ENCODE data around the gene CER1.

CER1 gene, protein sequence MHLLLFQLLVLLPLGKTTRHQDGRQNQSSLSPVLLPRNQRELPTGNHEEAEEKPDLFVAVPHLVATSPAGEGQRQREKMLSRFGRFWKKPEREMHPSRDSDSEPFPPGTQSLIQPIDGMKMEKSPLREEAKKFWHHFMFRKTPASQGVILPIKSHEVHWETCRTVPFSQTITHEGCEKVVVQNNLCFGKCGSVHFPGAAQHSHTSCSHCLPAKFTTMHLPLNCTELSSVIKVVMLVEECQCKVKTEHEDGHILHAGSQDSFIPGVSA

GRCh38 chr9:14722391-14723035 is at the start of gene CER1:
TSS of gene CER1 (minus strand) at chr9:14722733. CDS start at chr9:14722672, 61 bp downstream.
- no peak for DNase-seq

GRCh38 chr9:14770592-14770991 is 48.1 kb upstream of the CER1 start:
- DNase-seq: no peak

GRCh38 chr9:14769230-14769571 is 46.7 kb upstream of the CER1 start:
- DNase-seq: no peak

DNA sequence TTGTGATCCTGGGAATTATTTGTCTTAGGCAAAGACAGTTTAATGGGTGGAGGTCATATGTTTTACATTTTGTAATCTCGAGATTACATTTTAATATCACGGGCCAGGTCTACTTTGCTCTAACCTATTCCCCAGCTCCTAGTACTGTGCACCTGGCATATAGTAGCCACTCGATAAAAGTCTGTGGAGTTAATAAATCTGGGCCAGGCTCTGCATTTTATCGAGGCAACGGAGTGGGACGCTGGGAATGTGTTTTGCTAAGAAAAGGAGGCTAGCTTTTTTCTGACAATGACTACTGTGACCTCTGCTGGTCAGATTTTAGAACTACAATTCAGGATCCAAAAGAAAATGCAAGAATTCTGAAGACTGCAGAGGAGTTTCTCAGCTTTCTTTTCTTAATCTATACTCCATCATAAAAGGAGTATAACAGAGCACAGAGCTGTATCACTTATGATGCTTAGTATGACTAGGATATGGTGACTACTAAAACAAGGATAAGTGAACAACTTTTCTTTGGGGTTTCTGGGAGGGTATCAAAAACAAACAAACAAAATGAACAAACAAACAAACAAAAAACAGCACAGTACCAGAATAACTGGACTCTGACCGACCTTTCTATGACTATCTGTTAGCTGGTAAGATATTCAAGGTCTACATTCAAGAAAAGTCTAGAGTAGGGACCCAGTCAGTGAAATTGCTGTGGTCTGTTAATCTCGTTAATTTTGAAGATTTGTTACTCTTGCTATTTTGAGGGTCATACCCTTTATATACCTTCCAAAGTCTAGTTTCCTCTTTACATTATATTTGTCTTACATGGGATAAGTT is 46.1 kb upstream of the CER1 start:
- DNase-seq: no peak

- DNase-seq: no peak
Observed at GRCh38 chr9:14766299-14766698, 43.8 kb upstream of the CER1 start.

DNA sequence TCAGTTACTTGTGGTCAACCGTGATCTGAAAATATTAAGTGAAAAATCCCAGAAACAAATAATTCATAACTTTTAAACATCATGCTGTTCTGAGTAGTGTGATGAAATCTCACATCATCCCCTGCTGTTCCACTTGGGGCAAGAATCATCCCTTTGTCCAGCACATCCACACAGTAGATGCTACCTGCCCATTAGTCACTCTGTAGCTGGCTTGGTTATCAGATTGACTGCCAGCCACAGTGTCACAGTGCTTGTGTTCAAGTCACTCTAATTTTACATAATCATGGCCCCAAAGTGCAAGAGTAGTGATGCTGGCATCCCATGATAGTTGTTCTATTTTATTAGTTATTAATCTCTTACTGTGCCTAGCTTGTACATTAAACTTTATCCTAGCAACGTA is 39.1 kb upstream of the CER1 start:
- DNase-seq: no peak

DNA sequence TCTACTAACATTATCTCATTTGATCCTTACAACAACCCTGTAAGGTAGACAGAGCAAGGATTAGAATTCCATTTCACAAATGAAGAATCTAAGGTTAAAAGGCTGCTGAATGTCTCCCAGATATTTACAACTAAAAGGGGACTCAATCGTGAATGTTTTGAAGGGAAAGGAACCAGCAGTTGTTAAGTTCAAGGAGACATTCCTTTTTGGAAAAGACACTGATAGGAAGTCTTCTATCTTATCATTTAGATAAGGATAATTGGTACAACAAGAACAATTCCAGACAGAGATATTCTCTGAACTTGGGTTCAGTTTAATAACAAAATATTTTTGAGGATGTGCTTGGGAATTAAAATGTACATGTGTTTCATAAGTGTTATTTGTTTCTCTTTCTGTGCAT is 37.5 kb upstream of the CER1 start:
- no peak for DNase-seq

DNA sequence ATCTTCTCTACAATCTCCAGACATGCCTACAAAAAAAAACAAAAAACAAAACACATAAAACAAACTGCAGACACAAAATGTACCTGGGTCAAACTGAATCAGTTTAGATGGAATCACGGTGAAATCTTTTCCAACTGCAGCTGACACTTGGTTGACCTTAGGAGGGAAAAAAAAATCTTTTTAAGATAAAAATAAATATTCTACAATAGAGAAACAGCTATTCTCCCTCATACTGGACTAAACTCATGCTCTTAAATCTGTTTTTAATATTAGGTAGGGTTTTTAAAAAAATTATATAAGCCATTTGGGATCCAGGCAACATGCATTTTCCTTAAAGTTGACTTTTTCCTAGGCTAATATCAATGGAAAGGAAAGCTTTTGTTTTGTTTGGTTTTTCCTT is 33.8 kb upstream of the CER1 start:
- DNase-seq: no peak

DNA sequence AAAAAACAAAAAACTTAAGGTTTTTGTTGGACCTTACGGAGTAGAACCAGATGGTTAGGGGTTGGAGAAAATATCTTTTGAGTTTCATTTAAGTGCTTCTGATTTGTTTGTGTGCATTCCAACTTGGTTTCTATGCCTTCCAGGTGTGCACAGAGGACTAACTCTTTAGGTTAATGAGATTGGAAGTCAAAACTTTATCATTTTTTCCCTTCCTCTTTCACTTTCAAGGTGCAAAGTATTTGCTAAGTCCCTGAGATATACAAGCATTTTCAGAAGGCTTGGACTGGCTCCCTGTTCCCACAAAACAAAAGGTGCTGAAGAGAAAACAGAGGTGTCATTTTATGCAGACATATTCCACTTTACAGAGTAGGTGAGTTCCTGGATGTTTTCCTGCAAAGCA is 30.3 kb upstream of the CER1 start:
- no peak for DNase-seq

DNA sequence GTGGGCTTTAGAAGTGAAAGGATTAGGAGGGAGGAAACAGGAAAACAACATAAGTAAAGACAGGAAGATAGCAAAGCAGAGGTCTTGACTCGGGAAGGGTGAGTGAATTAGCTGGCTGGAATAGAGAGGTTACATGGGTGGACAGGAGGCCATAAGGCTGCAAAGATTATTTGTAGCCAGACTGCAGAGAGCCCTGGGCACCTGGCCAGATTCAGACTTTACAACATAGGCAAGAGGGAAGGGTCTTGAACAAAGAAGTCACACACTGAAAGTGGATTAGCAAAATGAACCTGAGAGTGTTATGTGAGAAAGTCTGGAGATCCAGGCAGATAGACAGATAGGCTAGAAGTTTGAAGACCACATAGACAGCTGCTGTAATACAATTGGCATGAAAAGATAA is 29.7 kb upstream of the CER1 start:
- DNase-seq: no peak

DNA sequence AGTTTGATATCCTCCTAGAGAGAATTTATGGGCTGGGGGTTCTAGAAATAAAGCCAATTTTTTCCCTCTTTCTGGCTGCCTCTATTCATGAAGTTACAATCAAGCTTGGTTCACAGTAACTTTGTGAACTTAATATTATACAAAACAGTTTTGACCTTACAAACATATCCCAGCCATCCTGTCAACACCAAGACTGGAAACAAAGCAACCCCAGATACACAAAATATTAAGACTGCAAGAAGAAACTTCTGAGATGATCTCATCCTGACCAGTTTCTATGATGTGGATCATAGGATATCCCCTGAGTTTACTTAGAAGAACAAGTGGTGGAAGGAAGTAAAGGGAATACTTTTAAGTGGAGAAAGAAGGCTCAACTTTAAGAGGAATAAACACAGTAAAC is 28.3 kb upstream of the CER1 start:
- no peak for DNase-seq

DNA sequence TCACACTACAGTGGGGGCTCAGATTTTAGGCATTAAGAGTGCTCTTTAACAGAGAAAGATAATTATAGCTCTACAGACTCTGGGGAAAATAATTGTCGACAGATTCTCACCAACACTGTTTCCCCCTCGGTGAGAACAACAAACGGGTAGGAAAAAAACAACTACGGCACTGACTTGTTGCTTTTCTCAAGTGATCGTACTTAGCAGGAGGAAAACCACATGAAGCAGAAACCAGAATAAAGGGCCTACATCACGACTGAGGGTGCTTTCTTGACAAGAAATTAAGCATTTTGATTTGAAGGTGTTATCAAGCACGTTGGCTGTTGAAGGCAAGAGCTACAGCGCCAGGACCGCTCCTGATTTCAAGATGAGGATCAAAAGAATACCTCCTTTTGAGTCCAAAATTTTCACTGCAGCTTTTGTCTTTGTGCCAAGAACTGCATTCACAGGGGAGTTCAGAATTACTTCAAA is 27.2 kb upstream of the CER1 start:
- DNase-seq: no peak

DNA sequence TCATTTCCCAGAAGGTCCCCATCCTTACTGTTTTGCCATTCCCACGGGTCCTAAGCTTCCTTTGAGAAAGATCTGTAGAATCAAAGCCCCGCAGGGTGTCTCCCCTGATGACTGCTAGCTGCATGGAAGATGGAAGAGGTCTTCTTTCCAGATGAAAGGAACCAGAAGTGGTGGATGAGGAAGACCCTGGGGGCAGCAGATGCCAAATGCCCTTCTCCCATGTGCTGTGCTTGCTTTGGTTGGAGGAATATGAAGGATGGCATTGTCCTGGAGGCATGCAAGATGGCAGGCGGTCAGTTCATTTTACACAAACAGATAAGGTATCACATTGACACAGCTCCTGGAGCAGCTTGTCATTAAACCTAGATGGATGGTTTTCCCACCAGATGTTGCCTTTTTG is 25.8 kb upstream of the CER1 start:
- no peak for DNase-seq

- no peak for DNase-seq
Observed at GRCh38 chr9:14747111-14747510, 24.6 kb upstream of the CER1 start.

DNA sequence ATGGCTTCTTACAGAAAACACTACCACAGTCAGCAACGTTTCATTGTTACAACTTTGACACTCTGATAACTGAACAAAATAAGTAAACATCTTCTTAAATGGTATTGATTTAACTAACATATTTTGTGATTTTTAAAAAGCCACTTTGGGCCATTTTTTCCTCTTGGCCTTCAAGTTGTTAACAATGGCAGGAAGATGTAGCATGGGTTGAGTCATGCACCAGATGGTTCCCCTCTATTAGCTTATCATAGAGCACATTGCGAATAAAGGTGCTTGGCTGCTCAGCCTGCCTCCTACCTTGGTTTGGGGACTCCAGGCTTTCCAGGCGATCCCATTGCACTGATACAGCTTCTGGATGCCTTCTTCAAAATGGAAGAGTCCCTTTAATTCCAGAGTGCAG is 24.1 kb upstream of the CER1 start:
- DNase-seq: no peak

GRCh38 chr9:14744768-14745167 is 22.2 kb upstream of the CER1 start:
- no peak for DNase-seq

- no peak for DNase-seq
Observed at GRCh38 chr9:14741369-14741768, 18.8 kb upstream of the CER1 start.

DNA sequence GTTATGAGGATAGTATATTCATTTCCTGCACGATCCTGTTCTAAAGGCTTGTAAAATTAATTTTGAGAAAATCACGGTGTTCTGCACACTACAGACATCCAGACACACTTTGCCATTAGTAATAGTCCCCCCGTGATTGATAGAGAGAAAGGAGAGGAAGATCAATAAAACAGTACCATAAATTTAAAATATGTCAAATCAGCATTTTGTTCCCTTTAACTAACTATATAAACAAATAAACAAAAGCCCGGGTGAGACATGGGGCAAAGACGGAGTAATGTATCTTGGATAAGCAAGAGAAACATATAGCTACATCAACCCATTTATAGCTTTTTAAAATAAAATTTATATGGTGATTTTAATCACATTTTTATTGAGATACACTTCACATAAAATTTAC is 10.6 kb upstream of the CER1 start:
- no peak for DNase-seq

DNA sequence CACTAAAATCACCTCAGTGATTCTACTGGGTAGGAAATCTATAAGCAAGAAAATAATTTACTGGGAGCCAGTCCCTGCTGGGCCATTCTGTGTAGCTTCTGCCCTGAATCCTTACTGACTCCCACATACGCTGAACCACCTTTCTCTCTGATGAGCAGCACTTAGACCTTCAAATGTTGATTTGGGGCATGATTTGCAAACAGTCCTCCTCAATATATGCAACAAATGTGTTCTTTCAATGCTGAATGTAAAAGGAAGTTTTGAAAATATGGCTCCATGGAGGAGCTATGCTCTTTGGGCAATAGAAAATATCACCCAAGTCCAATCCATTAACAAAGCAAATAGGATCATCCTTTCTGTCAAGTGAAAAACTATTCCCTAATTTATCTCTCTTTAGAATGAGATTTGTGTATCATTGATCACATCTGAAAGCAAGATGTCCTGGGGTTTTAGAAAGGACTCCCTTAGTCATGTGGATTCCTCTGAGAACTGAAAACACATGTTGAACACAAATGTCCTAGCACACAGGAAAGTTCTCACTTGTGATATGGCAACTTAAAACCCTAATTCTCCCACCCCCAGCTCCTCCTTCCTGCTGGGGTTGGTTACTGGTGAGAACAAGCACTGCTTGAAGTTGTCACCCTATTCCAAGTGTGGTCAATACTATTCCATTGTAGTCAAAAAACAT is 8.9 kb upstream of the CER1 start:
- DNase-seq: no peak

- DNase-seq: no peak
Observed at GRCh38 chr9:14730461-14730898, 7.9 kb upstream of the CER1 start.

- DNase-seq: no peak
Observed at GRCh38 chr9:14723301-14723700, 768 bp upstream of the CER1 start.

GRCh38 chr9:14719231-14719923 is 3.2 kb downstream of the CER1 start:
- DNase-seq: no peak

DNA sequence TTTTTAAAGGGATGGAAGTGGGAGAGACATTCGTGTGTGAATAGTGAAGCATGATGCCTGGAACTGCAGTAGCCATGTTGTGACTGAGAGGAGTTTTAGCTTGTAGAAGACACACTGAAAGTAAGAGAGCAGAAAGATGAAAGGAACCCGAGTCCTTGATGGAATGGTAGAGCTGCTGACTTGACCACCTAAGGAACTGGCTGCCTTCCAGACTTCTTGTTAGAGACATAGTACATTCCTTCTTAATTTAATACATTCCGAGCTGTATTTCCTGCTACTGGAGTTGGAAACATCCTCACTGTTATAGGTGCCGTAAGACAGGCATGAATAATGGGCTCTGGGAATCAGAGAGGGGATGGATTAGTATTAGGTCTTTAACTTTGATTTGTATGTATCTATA is 7.4 kb downstream of the CER1 start:
- no peak for DNase-seq
